ENCODE data around the gene DAND5. TPM values are rescaled to one million over a fixed set of nuclear protein-coding genes. Genes with fewer than 3 reads are reported as not detected.
A peak's percentile ranks its signal among the peaks of the same experiment; 100 is the strongest.

DAND5 gene
- total and polyA plus RNA-seq, 2 of the 13 experiments (the other 11 are each of a cell fraction or from before 2014, with no cell fraction given), result 0.04 TPM; not detected in 1

GRCh38 chr19:12983542-12984142 is 14.3 kb downstream of the DAND5 start (continued):
- TF ChIP-seq, protein P1, sequence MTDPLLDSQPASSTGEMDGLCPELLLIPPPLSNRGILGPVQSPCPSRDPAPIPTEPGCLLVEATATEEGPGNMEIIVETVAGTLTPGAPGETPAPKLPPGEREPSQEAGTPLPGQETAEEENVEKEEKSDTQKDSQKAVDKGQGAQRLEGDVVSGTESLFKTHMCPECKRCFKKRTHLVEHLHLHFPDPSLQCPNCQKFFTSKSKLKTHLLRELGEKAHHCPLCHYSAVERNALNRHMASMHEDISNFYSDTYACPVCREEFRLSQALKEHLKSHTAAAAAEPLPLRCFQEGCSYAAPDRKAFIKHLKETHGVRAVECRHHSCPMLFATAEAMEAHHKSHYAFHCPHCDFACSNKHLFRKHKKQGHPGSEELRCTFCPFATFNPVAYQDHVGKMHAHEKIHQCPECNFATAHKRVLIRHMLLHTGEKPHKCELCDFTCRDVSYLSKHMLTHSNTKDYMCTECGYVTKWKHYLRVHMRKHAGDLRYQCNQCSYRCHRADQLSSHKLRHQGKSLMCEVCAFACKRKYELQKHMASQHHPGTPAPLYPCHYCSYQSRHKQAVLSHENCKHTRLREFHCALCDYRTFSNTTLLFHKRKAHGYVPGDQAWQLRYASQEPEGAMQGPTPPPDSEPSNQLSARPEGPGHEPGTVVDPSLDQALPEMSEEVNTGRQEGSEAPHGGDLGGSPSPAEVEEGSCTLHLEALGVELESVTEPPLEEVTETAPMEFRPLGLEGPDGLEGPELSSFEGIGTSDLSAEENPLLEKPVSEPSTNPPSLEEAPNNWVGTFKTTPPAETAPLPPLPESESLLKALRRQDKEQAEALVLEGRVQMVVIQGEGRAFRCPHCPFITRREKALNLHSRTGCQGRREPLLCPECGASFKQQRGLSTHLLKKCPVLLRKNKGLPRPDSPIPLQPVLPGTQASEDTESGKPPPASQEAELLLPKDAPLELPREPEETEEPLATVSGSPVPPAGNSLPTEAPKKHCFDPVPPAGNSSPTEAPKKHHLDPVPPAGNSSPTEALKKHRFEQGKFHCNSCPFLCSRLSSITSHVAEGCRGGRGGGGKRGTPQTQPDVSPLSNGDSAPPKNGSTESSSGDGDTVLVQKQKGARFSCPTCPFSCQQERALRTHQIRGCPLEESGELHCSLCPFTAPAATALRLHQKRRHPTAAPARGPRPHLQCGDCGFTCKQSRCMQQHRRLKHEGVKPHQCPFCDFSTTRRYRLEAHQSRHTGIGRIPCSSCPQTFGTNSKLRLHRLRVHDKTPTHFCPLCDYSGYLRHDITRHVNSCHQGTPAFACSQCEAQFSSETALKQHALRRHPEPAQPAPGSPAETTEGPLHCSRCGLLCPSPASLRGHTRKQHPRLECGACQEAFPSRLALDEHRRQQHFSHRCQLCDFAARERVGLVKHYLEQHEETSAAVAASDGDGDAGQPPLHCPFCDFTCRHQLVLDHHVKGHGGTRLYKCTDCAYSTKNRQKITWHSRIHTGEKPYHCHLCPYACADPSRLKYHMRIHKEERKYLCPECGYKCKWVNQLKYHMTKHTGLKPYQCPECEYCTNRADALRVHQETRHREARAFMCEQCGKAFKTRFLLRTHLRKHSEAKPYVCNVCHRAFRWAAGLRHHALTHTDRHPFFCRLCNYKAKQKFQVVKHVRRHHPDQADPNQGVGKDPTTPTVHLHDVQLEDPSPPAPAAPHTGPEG (CRISPR knock-in tag; IDR thresholded peaks at IDR 0.05), result no peak
- TF ChIP-seq NONO (IDR thresholded peaks at IDR 0.05) (no peak), NONO (CRISPR knock-in tag; conservative IDR thresholded peaks at IDR 0.05) (peak; percentile 80), CTCF (CRISPR knock-in tag; IDR thresholded peaks at IDR 0.05) (peak; percentile 91), HHEX (CRISPR knock-in tag; IDR thresholded peaks at IDR 0.05) (no peak), ZMAT3 (CRISPR knock-in tag; conservative IDR thresholded peaks at IDR 0.05) (no peak), ZSCAN9 (CRISPR knock-in tag; IDR thresholded peaks at IDR 0.05; ENCODE audit: borderline replicate concordance) (peak; percentile 34; the same call in 1 of the 2 replicates), HNF1B (CRISPR knock-in tag; IDR thresholded peaks at IDR 0.05) (no peak), ZNF580 (CRISPR knock-in tag; IDR thresholded peaks at IDR 0.05; ENCODE audit: borderline replicate concordance, low read depth) (peak; percentile 71; the same call in 1 of the 2 replicates), EEA1 (CRISPR knock-in tag; IDR thresholded peaks at IDR 0.05; ENCODE audit: borderline replicate concordance) (0 out of 2 replicates have a peak, but pooled peaks have one; percentile 44), PATZ1 (CRISPR knock-in tag; IDR thresholded peaks at IDR 0.05) (peak; percentile 40; the same call in 1 of the 2 replicates), ATRX (CRISPR knock-in tag; IDR thresholded peaks at IDR 0.05; ENCODE audit: borderline replicate concordance) (no peak)
- TF ChIP-seq, protein P2, sequence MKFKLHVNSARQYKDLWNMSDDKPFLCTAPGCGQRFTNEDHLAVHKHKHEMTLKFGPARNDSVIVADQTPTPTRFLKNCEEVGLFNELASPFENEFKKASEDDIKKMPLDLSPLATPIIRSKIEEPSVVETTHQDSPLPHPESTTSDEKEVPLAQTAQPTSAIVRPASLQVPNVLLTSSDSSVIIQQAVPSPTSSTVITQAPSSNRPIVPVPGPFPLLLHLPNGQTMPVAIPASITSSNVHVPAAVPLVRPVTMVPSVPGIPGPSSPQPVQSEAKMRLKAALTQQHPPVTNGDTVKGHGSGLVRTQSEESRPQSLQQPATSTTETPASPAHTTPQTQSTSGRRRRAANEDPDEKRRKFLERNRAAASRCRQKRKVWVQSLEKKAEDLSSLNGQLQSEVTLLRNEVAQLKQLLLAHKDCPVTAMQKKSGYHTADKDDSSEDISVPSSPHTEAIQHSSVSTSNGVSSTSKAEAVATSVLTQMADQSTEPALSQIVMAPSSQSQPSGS (CRISPR knock-in tag; IDR thresholded peaks at IDR 0.05), result peak; percentile 85; the same call in 1 of the 2 replicates
- TF ChIP-seq, protein P3, sequence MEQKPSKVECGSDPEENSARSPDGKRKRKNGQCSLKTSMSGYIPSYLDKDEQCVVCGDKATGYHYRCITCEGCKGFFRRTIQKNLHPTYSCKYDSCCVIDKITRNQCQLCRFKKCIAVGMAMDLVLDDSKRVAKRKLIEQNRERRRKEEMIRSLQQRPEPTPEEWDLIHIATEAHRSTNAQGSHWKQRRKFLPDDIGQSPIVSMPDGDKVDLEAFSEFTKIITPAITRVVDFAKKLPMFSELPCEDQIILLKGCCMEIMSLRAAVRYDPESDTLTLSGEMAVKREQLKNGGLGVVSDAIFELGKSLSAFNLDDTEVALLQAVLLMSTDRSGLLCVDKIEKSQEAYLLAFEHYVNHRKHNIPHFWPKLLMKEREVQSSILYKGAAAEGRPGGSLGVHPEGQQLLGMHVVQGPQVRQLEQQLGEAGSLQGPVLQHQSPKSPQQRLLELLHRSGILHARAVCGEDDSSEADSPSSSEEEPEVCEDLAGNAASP (CRISPR knock-in tag; IDR thresholded peaks at IDR 0.05; ENCODE audit: borderline replicate concordance), result peak; percentile 60; the same call in 1 of the 2 replicates

Data from HepG2 (cell line).